GM21390 (cell line): ENCODE data around the gene RBM39.
"Not testable (repeated sequence)": the region's sequence is repeated elsewhere in the genome, so short reads cannot be mapped to it uniquely, and the experiment has no call there.

ENCODE experiments used
- ATAC-seq: cut with Tn5 transposase; IDR thresholded peaks from one replicate; pipeline ENCODE4 v1.9.1; 2021; ENCODE audit not compliant: unreplicated experiment

The RBM39 gene

GRCh38 chr20:35729836-35730582 is 12.1 kb downstream of the RBM39 start:
- no peak for ATAC-seq

GRCh38 chr20:35729283-35729807 is 12.7 kb downstream of the RBM39 start:
- no peak for ATAC-seq

GRCh38 chr20:35726842-35727711 is 15.0 kb downstream of the RBM39 start:
- ATAC-seq, result no peak

GRCh38 chr20:35724321-35725230 is 17.5 kb downstream of the RBM39 start:
- no peak for ATAC-seq

- ATAC-seq, result not testable (repeated sequence)
Measured at GRCh38 chr20:35723652-35724320, 18.3 kb downstream of the RBM39 start.

- ATAC-seq, result not testable (repeated sequence)
Measured at GRCh38 chr20:35723275-35723639, 18.8 kb downstream of the RBM39 start.

GRCh38 chr20:35721621-35722020 is 20.4 kb downstream of the RBM39 start:
- no peak for ATAC-seq

- no peak for ATAC-seq
Measured at GRCh38 chr20:35721219-35721618, 20.8 kb downstream of the RBM39 start.

GRCh38 chr20:35720165-35721123 is 21.6 kb downstream of the RBM39 start:
- ATAC-seq, result no peak

- no peak for ATAC-seq
Measured at GRCh38 chr20:35719717-35720116, 22.3 kb downstream of the RBM39 start.

- no peak for ATAC-seq
Measured at GRCh38 chr20:35718972-35719635, 23.0 kb downstream of the RBM39 start.

- not testable (repeated sequence) for ATAC-seq
Measured at GRCh38 chr20:35718321-35718720, 23.7 kb downstream of the RBM39 start.

GRCh38 chr20:35716330-35716729 is 25.7 kb downstream of the RBM39 start:
- no peak for ATAC-seq

GRCh38 chr20:35715652-35716051 is 26.4 kb downstream of the RBM39 start:
- ATAC-seq, result no peak

- ATAC-seq, result no peak
Measured at GRCh38 chr20:35714127-35714526, 27.9 kb downstream of the RBM39 start.

- not testable (repeated sequence) for ATAC-seq
Measured at GRCh38 chr20:35713120-35713519, 28.9 kb downstream of the RBM39 start.

GRCh38 chr20:35711588-35712209 is 30.4 kb downstream of the RBM39 start:
- ATAC-seq, result no peak

- no peak for ATAC-seq
Measured at GRCh38 chr20:35710884-35711587, 31.0 kb downstream of the RBM39 start.
